ENCODE measurements around the gene MCM3AP.

The MCM3AP gene

GRCh38 chr21:46285206-46285661 lies at the start of gene MCM3AP:
TSS of gene MCM3AP (minus strand) at chr21:46285611. CDS start at chr21:46285286, 325 bp downstream.
- no peak for DNase-seq

- no peak for DNase-seq
Measured at GRCh38 chr21:46334351-46335140, 49.1 kb upstream of the MCM3AP start.

- DNase-seq = no peak
Measured at GRCh38 chr21:46329796-46330195, 44.4 kb upstream of the MCM3AP start.

- DNase-seq = no peak
Measured at GRCh38 chr21:46328151-46328550, 42.7 kb upstream of the MCM3AP start.

- no peak for DNase-seq
Measured at GRCh38 chr21:46327711-46328110, 42.3 kb upstream of the MCM3AP start.

- DNase-seq = no peak
Measured at GRCh38 chr21:46326110-46326703, 40.8 kb upstream of the MCM3AP start.

GRCh38 chr21:46325073-46325912 lies 39.9 kb upstream of the MCM3AP start:
- DNase-seq = peak; percentile 73

GRCh38 chr21:46324390-46325072 lies 39.1 kb upstream of the MCM3AP start:
- DNase-seq = peak; percentile 93

- DNase-seq = peak; percentile 98
Measured at GRCh38 chr21:46323710-46324389, 38.4 kb upstream of the MCM3AP start, which contains the start of the genes C21orf58 and PCNT. TSS of gene C21orf58 (minus strand) at chr21:46323870. CDS start at chr21:46322738, 1,132 bp downstream. TSS of gene PCNT (plus strand) at chr21:46324156. CDS start at chr21:46324229, 73 bp downstream.

GRCh38 chr21:46323227-46323709 lies 37.9 kb upstream of the MCM3AP start:
- DNase-seq = no peak

- peak; percentile 72 for DNase-seq
Measured at GRCh38 chr21:46322351-46323226, 37.2 kb upstream of the MCM3AP start.

- no peak for DNase-seq
Measured at GRCh38 chr21:46320331-46320801, 35.0 kb upstream of the MCM3AP start.

- DNase-seq = no peak
Measured at GRCh38 chr21:46319186-46319585, 33.8 kb upstream of the MCM3AP start.

- no peak for DNase-seq
Measured at GRCh38 chr21:46318464-46318845, 33.0 kb upstream of the MCM3AP start.

GRCh38 chr21:46317710-46318463 lies 32.5 kb upstream of the MCM3AP start:
- no peak for DNase-seq

GRCh38 chr21:46316708-46317324 lies 31.4 kb upstream of the MCM3AP start:
- no peak for DNase-seq

GRCh38 chr21:46314441-46315020 lies 29.1 kb upstream of the MCM3AP start:
- no peak for DNase-seq

GRCh38 chr21:46312949-46313348 lies 27.5 kb upstream of the MCM3AP start:
- DNase-seq = no peak

- DNase-seq = no peak
Measured at GRCh38 chr21:46311568-46311967, 26.2 kb upstream of the MCM3AP start.
